Endodermal cell (in vitro differentiated cells): ENCODE data around the gene SCAPER. TPM values are rescaled to one million over a fixed set of nuclear protein-coding genes. Genes with fewer than 3 reads are reported as not detected.
"Not testable (repeated sequence)": the region's sequence is repeated elsewhere in the genome, so short reads cannot be mapped to it uniquely, and the experiment has no call there.

ENCODE experiments used
- DNase-seq: peaks from one replicate; pipeline ENCODE4 v3.0.0-alpha.2; 2017
- H3K27ac ChIP-seq: 2 replicates; pipeline ENCODE4 v1.5.1; 2013; ENCODE audit warnings: mild to moderate bottlenecking, low read depth, low read length, moderate library complexity
- H3K27me3 ChIP-seq: 2 replicates; pipeline ENCODE4 v1.6.1; 2013; ENCODE audit warnings: mild to moderate bottlenecking, low read length, moderate library complexity; ENCODE audit not compliant: insufficient read depth, control insufficient read depth, poor library complexity, severe bottlenecking
- H3K36me3 ChIP-seq: 2 replicates; pipeline ENCODE4 v1.7.0; 2013; ENCODE audit warnings: mild to moderate bottlenecking, low read length, moderate library complexity; ENCODE audit not compliant: control insufficient read depth, insufficient read depth
- H3K4me1 ChIP-seq: one replicate; pipeline ENCODE4 v1.7.0; 2013; ENCODE audit warnings: low read length; ENCODE audit not compliant: control insufficient read depth, insufficient read depth
- H3K4me3 ChIP-seq: 2 replicates; pipeline ENCODE4 v1.5.1; 2013; ENCODE audit warnings: mild to moderate bottlenecking, low read length, moderate library complexity
- H3K9ac ChIP-seq: 2 replicates; pipeline ENCODE4 v1.6.1; 2013; ENCODE audit warnings: mild to moderate bottlenecking, low read length, moderate library complexity; ENCODE audit not compliant: poor library complexity, severe bottlenecking; ENCODE audit errors: extremely low read depth
- H3K9me3 ChIP-seq: 2 replicates; pipeline ENCODE4 v1.6.1; 2013; ENCODE audit warnings: mild to moderate bottlenecking, low read length, moderate library complexity; ENCODE audit not compliant: control insufficient read depth
- H3K27ac Mint-ChIP-seq: 2 replicates; pipeline ENCODE4 v1.8.0; 2020; ENCODE audit warnings: mixed read lengths
- H3K27me3 Mint-ChIP-seq: 2 replicates; pipeline ENCODE4 v1.8.0; 2021; ENCODE audit warnings: mild to moderate bottlenecking, mixed read lengths; ENCODE audit not compliant: insufficient read depth
- H3K36me3 Mint-ChIP-seq: 2 replicates; pipeline ENCODE4 v1.8.0; 2020; ENCODE audit warnings: low read depth, mixed read lengths
- H3K4me1 Mint-ChIP-seq: 2 replicates; pipeline ENCODE4 v1.8.0; 2020; ENCODE audit warnings: mixed read lengths
- H3K4me3 Mint-ChIP-seq: 2 replicates; pipeline ENCODE4 v1.8.0; 2020; ENCODE audit warnings: mild to moderate bottlenecking, moderate library complexity, mixed read lengths
- H3K9me3 Mint-ChIP-seq: 2 replicates; pipeline ENCODE4 v1.8.0; 2020; ENCODE audit warnings: mild to moderate bottlenecking, mixed read lengths
- WGBS, 2 experiments: methylation state at CpG; one replicate each; pipeline versions ENCODE4 v1.1.5 to v1.1.7; 2013; ENCODE audit warnings: missing lambda C conversion rate in 2 of 2, mixed read lengths in 1 of 2; ENCODE audit not compliant: insufficient coverage in 1 of 2, insufficient read length in 1 of 2; 5-methylcytosine and 5-hydroxymethylcytosine counted together
- microRNA-seq: library from miRNA; unstranded; fragments of <30 nt; microRNA quantifications from one replicate; pipeline ENCODE4 v1.2.0, GENCODE V29; 2020; ENCODE audit warnings: borderline microRNAs expressed
- total RNA-seq, 2 donors: library from RNA; stranded (reverse); fragmentation: NEBNext Ultra II Directional in 1 of 2; extraction: Animal tissue kit (Norgen Biotek cat#: 25700) in 1 of 2; gene quantifications; 2 replicates in 1 of 2; 3 replicates in 1 of 2; pipeline ENCODE4 v1.2.1, GENCODE V29; 2021
- TF ChIP-seq, protein P1 (sequence below): fragments of 200-600 bp; sonication (generic); conservative IDR thresholded peaks from 2 replicates; pipeline ENCODE4 v1.5.0; 2021; ENCODE audit warnings: antibody characterized with exemption, mild to moderate bottlenecking

SCAPER gene
- total RNA-seq, 2 donors from 2014 or later, result 8.9 to 12.2 TPM

- H3K4me3 ChIP-seq, result no peak overlapping the region
- no peaks in the 10 kb centered on the region for H3K36me3 ChIP-seq
- H3K9me3 Mint-ChIP-seq, result peaks cover 2% of the 10 kb centered on the region
- TF ChIP-seq, protein P1, sequence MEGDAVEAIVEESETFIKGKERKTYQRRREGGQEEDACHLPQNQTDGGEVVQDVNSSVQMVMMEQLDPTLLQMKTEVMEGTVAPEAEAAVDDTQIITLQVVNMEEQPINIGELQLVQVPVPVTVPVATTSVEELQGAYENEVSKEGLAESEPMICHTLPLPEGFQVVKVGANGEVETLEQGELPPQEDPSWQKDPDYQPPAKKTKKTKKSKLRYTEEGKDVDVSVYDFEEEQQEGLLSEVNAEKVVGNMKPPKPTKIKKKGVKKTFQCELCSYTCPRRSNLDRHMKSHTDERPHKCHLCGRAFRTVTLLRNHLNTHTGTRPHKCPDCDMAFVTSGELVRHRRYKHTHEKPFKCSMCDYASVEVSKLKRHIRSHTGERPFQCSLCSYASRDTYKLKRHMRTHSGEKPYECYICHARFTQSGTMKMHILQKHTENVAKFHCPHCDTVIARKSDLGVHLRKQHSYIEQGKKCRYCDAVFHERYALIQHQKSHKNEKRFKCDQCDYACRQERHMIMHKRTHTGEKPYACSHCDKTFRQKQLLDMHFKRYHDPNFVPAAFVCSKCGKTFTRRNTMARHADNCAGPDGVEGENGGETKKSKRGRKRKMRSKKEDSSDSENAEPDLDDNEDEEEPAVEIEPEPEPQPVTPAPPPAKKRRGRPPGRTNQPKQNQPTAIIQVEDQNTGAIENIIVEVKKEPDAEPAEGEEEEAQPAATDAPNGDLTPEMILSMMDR, result no peak
- peaks cover 6% of the 10 kb centered on the region for H3K4me1 Mint-ChIP-seq
- no peaks in the 10 kb centered on the region for H3K27me3 Mint-ChIP-seq
- no peak for DNase-seq
- H3K27ac ChIP-seq, result no peak overlapping the region
- no peaks in the 10 kb centered on the region for H3K4me1 ChIP-seq
- no peak overlapping the region for H3K9ac ChIP-seq
- 88 to 94% methylated on average over 3 of the region's 3 CpGs for WGBS, 2 experiments
- no peak overlapping the region for H3K4me3 Mint-ChIP-seq
- peaks cover 12% of the 10 kb centered on the region for H3K36me3 Mint-ChIP-seq
- peaks cover 2% of the 10 kb centered on the region for H3K9me3 ChIP-seq
- H3K27ac Mint-ChIP-seq, result no peak overlapping the region
- no peaks in the 10 kb centered on the region for H3K27me3 ChIP-seq
These were observed 606.2 kb downstream of the SCAPER start for GRCh38 chr15:76298986-76299385.

GRCh38 chr15:76297951-76298350 lies 607.2 kb downstream of the SCAPER start:
- H3K4me1 Mint-ChIP-seq, H3K4me1 ChIP-seq, H3K4me3 Mint-ChIP-seq, H3K9me3 Mint-ChIP-seq, H3K27me3 ChIP-seq, H3K27ac Mint-ChIP-seq, H3K9ac ChIP-seq, DNase-seq, H3K9me3 ChIP-seq, H3K27me3 Mint-ChIP-seq, H3K36me3 ChIP-seq, H3K27ac ChIP-seq, H3K4me3 ChIP-seq: not testable (repeated sequence)
- 95 to 100% methylated on average over 4 of the region's 4 CpGs for WGBS, 2 experiments
- H3K36me3 Mint-ChIP-seq, result peaks cover 13% of the 10 kb centered on the region

Small RNA genes lying within 50 kb of the gene (microRNA-seq; reads per million reads assigned to microRNA genes)
- gene MIR3713, result not detected

Other genes with a start within 250 kb of the SCAPER start
- gene RCN2, start 26.4 kb upstream of the SCAPER start, total RNA-seq, result 100 to 1,000 TPM; 151 to 165 TPM
- 1 to 10 TPM in 1 of 2 donors, under 1 TPM in 1; 0.29 to 1.5 TPM for gene PSTPIP1, start 89.8 kb upstream of the SCAPER start, total RNA-seq
- 100 to 1,000 TPM; 188 to 211 TPM for gene TSPAN3, start 165.8 kb upstream of the SCAPER start, total RNA-seq